ENCODE measurements around the gene CPTP. TPM values are rescaled to one million over a fixed set of nuclear protein-coding genes. Genes with fewer than 3 reads are reported as not detected.

The CPTP gene
- polyA plus RNA-seq, 3 donors = 6.4 to 7.7 (median 7.4) TPM

GRCh38 chr1:1279028-1279427 lies 45.6 kb upstream of the CPTP start:
- Histone ChIP-seq H3K27me3 (ENCODE audit: control insufficient read depth in 2 of 2, insufficient read depth in 2 of 2, low read length in 2 of 2) (no peaks in the 10 kb centered on the region), H3K9me3 (replicated peaks in 1 of 2; ENCODE audit: control insufficient read depth in 1 of 2, insufficient read depth in 1 of 2, low read length in 2 of 2) (no peaks in the 10 kb centered on the region), H3K4me3 (replicated peaks in 1 of 3; ENCODE audit: low read depth in 2 of 3, low read length in 3 of 3) (no peak overlapping the region), H3K4me2 (replicated peaks; ENCODE audit: extremely low read depth, low read length, poor library complexity, severe bottlenecking) (no peak overlapping the region), H2AFZ (ENCODE audit: insufficient read depth, low read depth, low read length, poor library complexity, severe bottlenecking) (no peak overlapping the region), H3K36me3 (replicated peaks in 1 of 2; ENCODE audit: control insufficient read depth in 1 of 2, insufficient read depth in 2 of 2, low read length in 2 of 2) (no peaks in the 10 kb centered on the region), H3K4me1 (ENCODE audit: control insufficient read depth in 1 of 2, insufficient read depth in 2 of 2, low read length in 2 of 2) (peaks cover 7 to 8% of the 10 kb centered on the region in 2 donors), H3K9ac (ENCODE audit: insufficient read depth, low read length, poor library complexity, severe bottlenecking) (no peak overlapping the region), H3K27ac (ENCODE audit: low read depth in 1 of 2, low read length in 2 of 2) (no peak overlapping the region), H4K20me1 (ENCODE audit: insufficient read depth, low read length) (no peaks in the 10 kb centered on the region), H3K79me2 (ENCODE audit: insufficient read depth, low read length) (no peaks in the 10 kb centered on the region)
- TF ChIP-seq CTCF (IDR thresholded peaks at IDR 0.05) = no peak
- H3K4me1 Mint-ChIP-seq = peaks cover 4% of the 10 kb centered on the region
- H3K27me3 Mint-ChIP-seq (ENCODE audit: low read depth in 3 of 3) = peaks cover 1 to 3% (median 3%) of the 10 kb centered on the region in 3 donors
- 96% methylated on average over 12 of the region's 17 CpGs for WGBS (ENCODE audit: insufficient coverage)
- H3K36me3 Mint-ChIP-seq = no peaks in the 10 kb centered on the region
- no peak overlapping the region for H3K4me3 Mint-ChIP-seq
- intact Hi-C loops (cut with micrococcal nuclease) = no loop called here
- H3K27ac Mint-ChIP-seq = peak overlapping the region in 1 of 7 donors; percentile 66
- no peak for DNase-seq
- H3K9me3 Mint-ChIP-seq = peaks cover 0 to 2% (median 0%) of the 10 kb centered on the region in 7 donors

- no peak overlapping the region for H3K4me3 Mint-ChIP-seq
- H3K27ac ChIP-seq (ENCODE audit: low read depth in 1 of 2, low read length in 2 of 2) = no peak overlapping the region
- WGBS (ENCODE audit: insufficient coverage) = 94% methylated on average over 20 of the region's 21 CpGs
- no peak overlapping the region for H3K9ac ChIP-seq (ENCODE audit: insufficient read depth, low read length, poor library complexity, severe bottlenecking)
- H3K27me3 Mint-ChIP-seq (ENCODE audit: low read depth in 3 of 3) = peaks cover 1 to 3% (median 3%) of the 10 kb centered on the region in 3 donors
- no peaks in the 10 kb centered on the region for H3K4me1 ChIP-seq (ENCODE audit: control insufficient read depth in 1 of 2, insufficient read depth in 2 of 2, low read length in 2 of 2)
- no peaks in the 10 kb centered on the region for H3K36me3 Mint-ChIP-seq
- peaks cover 0 to 4% (median 0%) of the 10 kb centered on the region in 7 donors for H3K9me3 Mint-ChIP-seq
- H4K20me1 ChIP-seq (ENCODE audit: insufficient read depth, low read length) = no peaks in the 10 kb centered on the region
- no peak overlapping the region for H3K4me2 ChIP-seq (replicated peaks; ENCODE audit: extremely low read depth, low read length, poor library complexity, severe bottlenecking)
- DNase-seq = no peak
- H3K79me2 ChIP-seq (ENCODE audit: insufficient read depth, low read length) = no peaks in the 10 kb centered on the region
- H2AFZ ChIP-seq (ENCODE audit: insufficient read depth, low read depth, low read length, poor library complexity, severe bottlenecking) = no peak overlapping the region
- no peaks in the 10 kb centered on the region for H3K4me1 Mint-ChIP-seq
- no peak overlapping the region for H3K27ac Mint-ChIP-seq
- H3K9me3 ChIP-seq (replicated peaks in 1 of 2; ENCODE audit: control insufficient read depth in 1 of 2, insufficient read depth in 1 of 2, low read length in 2 of 2) = no peaks in the 10 kb centered on the region
- no peaks in the 10 kb centered on the region for H3K36me3 ChIP-seq (replicated peaks in 1 of 2; ENCODE audit: control insufficient read depth in 1 of 2, insufficient read depth in 2 of 2, low read length in 2 of 2)
- no peak for TF ChIP-seq CTCF (IDR thresholded peaks at IDR 0.05)
- H3K27me3 ChIP-seq (ENCODE audit: control insufficient read depth in 2 of 2, insufficient read depth in 2 of 2, low read length in 2 of 2) = no peaks in the 10 kb centered on the region
- no peak overlapping the region for H3K4me3 ChIP-seq (replicated peaks in 1 of 3; ENCODE audit: low read depth in 2 of 3, low read length in 3 of 3)
- intact Hi-C loops (cut with micrococcal nuclease) = no loop called here
Measured at GRCh38 chr1:1280782-1281481, 43.7 kb upstream of the CPTP start.
